ENCODE results near the gene CC2D2A. TPM values are rescaled to one million over a fixed set of nuclear protein-coding genes. Genes with fewer than 3 reads are reported as not detected.
"Not testable (repeated sequence)": the region's sequence is repeated elsewhere in the genome, so short reads cannot be mapped to it uniquely, and the experiment has no call there.

The CC2D2A gene
- total and polyA plus RNA-seq, 2 of the 13 experiments (the other 11 are each of a cell fraction or from before 2014, with no cell fraction given) = 4.2 to 7.2 TPM

GRCh38 chr4:15516494-15516893 lies 46.8 kb downstream of the CC2D2A start:
- 93% methylated on average over 3 of the region's 3 CpGs for WGBS (ENCODE audit: low lambda C conversion rate)

GRCh38 chr4:15517681-15518080 lies 48.0 kb downstream of the CC2D2A start:
- CTCF ChIA-PET (ENCODE audit: low intra/inter-chr PET ratio, low total read pairs); FAIRE-seq; H3K9ac ChIP-seq (ENCODE audit: insufficient read depth, low read depth, low read length): not testable (repeated sequence)

More at GRCh38 chr4:15516494-15516893, 46.8 kb downstream of the CC2D2A start:
- Histone ChIP-seq H4K20me1 (ENCODE audit: insufficient read depth, low read length) (no peaks in the 10 kb centered on the region), H3K4me2 (ENCODE audit: low read depth, low read length) (no peak overlapping the region), H3K4me3 (replicated peaks in 1 of 3; ENCODE audit: insufficient read depth in 1 of 3, low read depth in 2 of 3, low read length in 3 of 3) (no peak overlapping the region), H3K9me3 (ENCODE audit: low read length) (no peaks in the 10 kb centered on the region), H2AFZ (ENCODE audit: low read length) (no peak overlapping the region), H3K27me3 (ENCODE audit: control insufficient read depth in 1 of 2, insufficient read depth in 2 of 2, low read length in 2 of 2) (no peaks in the 10 kb centered on the region), H3K79me2 (ENCODE audit: insufficient read depth, low read length) (no peaks in the 10 kb centered on the region), H3K9ac (ENCODE audit: insufficient read depth, low read depth, low read length) (no peak overlapping the region), H3K27ac (ENCODE audit: extremely low read length, insufficient read depth, low read length) (no peak overlapping the region), H3K4me1 (ENCODE audit: insufficient read depth, low read length) (no peaks in the 10 kb centered on the region), H3K36me3 (replicated peaks in 1 of 2; ENCODE audit: control insufficient read depth in 1 of 2, insufficient read depth in 2 of 2, low read length in 2 of 2) (peaks cover 0 to 2% of the 10 kb centered on the region in 2 experiments; a peak in 2 of 5 replicates)
- no peak for FAIRE-seq
- no peak for ATAC-seq
- in situ Hi-C loops (cut with HindIII; ENCODE audit: extremely low pct_ligation_motif_present, low pct_unique_long_range_greater_than_20kb) (no loop called here), intact Hi-C loops (cut with micrococcal nuclease; ENCODE audit: unreplicated experiment) (no loop called here)
- ChIA-PET CTCF (ENCODE audit: low intra/inter-chr PET ratio, low total read pairs) (no interaction called here), POLR2A (no interaction called here)
- no peak for DNase-seq (ENCODE audit: low spot score)
- TF ChIP-seq ZNF280B (CRISPR knock-in tag; IDR thresholded peaks at IDR 0.05; ENCODE audit: borderline replicate concordance) = no peak
- no TSS peak for BruUV-seq (replicated peaks)

More at GRCh38 chr4:15517681-15518080, 48.0 kb downstream of the CC2D2A start:
- ATAC-seq; H3K27ac ChIP-seq (ENCODE audit: extremely low read length, insufficient read depth, low read length); H3K79me2 ChIP-seq (ENCODE audit: insufficient read depth, low read length); H4K20me1 ChIP-seq (ENCODE audit: insufficient read depth, low read length); H3K4me1 ChIP-seq (ENCODE audit: insufficient read depth, low read length); H3K9me3 ChIP-seq (ENCODE audit: low read length); intact Hi-C loops (cut with micrococcal nuclease; ENCODE audit: unreplicated experiment); BruUV-seq (replicated peaks); in situ Hi-C loops (cut with HindIII; ENCODE audit: extremely low pct_ligation_motif_present, low pct_unique_long_range_greater_than_20kb); H3K27me3 ChIP-seq (ENCODE audit: control insufficient read depth in 1 of 2, insufficient read depth in 2 of 2, low read length in 2 of 2); H3K4me2 ChIP-seq (ENCODE audit: low read depth, low read length); DNase-seq (ENCODE audit: low spot score); POLR2A ChIA-PET; H3K4me3 ChIP-seq (replicated peaks in 1 of 3; ENCODE audit: insufficient read depth in 1 of 3, low read depth in 2 of 3, low read length in 3 of 3); H3K36me3 ChIP-seq (replicated peaks in 1 of 2; ENCODE audit: control insufficient read depth in 1 of 2, insufficient read depth in 2 of 2, low read length in 2 of 2); H2AFZ ChIP-seq (ENCODE audit: low read length): not testable (repeated sequence)
- WGBS (ENCODE audit: low lambda C conversion rate) = 94% methylated on average over 4 of the region's 4 CpGs
